ENCODE data around the gene THSD4.
"Not testable (repeated sequence)": the region's sequence is repeated elsewhere in the genome, so short reads cannot be mapped to it uniquely, and the experiment has no call there.

The THSD4 gene

DNA sequence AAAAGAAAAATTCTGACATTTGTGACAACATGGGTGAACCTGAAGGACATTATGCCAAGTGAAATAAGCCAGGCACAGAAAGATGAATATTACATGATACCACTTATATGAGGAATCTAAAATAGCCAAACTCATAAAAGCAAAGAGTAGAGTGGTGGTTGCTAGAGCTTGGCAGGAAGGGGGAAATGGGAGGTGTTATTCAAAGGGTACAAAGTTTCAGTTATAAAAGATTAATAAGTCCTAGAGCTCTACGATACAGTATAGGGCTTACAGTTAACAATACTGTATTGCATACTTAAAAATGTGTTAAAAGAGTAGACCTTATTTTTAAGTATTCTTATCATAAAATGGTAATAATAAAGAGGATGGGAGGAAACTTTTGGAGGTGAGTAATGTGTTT, 583.5 kb downstream of the THSD4 start:
- no peak for DNase-seq (ENCODE audit: low read depth in 1 of 2, low spot score in 1 of 2)

GRCh38 chr15:71699977-71700376, 584.7 kb downstream of the THSD4 start:
- DNase-seq (ENCODE audit: low read depth in 1 of 2, low spot score in 1 of 2), result no peak

GRCh38 chr15:71701808-71702207, 586.5 kb downstream of the THSD4 start:
- no peak for DNase-seq (ENCODE audit: low read depth in 1 of 2, low spot score in 1 of 2)

GRCh38 chr15:71702496-71702895, 587.2 kb downstream of the THSD4 start:
- DNase-seq (ENCODE audit: low read depth in 1 of 2, low spot score in 1 of 2), result no peak

- DNase-seq (ENCODE audit: low read depth in 1 of 2, low spot score in 1 of 2), result no peak
These were observed 589.9 kb downstream of the THSD4 start for GRCh38 chr15:71705151-71705550.

DNA sequence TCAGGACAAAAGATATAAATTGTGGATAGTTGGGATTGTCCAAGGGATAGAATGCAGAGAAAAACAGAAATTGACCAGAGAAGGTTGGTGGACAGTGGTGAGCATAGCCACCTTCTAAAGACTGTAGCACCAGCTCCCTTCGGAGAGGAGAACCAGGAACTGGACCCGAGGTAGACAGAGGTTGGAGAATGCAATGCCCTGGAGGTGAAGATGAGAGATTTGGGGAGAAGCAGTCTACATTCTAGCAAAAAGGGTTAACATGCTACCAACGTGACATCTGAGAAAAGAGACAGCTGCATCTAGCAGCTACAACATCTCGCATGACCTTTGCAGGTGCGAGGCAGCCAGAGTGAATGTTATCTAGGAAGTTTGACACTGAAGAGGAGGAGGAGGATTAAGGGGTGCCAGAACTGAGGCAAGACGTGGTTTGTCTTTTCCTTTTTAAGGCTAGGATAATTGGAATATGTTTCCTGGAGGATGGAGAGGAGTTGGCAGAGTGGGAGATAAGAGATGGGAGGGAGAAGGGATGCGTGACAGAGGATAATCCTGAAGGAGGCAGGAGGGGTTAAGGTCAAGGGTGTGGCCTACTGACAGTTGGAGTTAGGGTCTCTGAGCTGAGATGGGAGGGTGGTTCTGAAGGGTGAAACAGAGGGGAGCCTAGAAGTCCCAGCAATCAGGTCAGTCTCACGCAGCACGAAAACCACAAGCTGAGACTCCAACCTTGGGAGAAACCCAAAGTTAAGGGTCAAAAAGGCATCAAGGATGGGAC, 591.4 kb downstream of the THSD4 start:
- no peak for DNase-seq (ENCODE audit: low read depth in 1 of 2, low spot score in 1 of 2)

DNA sequence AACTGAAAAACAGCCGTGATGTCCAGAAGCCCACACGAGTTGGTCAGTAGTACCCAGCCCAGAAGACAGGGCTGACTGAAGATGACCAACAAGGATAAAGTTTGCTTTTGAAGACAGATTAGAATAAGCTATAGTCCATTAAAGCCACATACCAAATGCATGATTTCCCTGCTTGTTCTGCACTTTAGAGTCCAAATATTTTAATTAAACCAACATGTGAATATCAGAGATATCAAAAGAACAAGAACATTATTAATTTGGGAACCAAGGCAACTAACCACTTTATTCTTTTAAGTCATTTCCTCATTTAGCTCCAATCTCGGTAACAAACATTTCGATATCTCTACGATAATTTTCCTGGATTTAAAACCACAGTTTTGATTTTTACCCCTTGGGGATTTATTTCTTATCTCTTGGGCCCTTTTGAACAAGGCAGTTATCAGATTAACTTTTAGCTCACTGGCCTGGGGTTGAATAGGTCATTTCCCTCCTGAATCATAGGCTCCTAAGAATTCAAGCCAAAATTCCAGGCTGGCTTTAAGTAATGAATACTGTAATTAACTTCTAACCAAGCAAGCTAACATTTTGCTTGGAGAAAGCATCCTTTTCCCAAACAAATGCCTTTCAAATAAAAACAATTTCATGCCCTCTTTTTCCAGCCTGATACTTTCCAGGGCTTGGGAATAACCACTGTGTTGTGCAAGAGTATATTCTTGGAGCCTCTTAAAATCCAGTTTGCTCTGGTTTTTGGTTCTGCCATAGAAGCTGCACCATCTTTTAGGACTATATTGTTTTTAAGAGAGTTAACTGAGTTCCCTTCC, 592.2 kb downstream of the THSD4 start:
- DNase-seq (ENCODE audit: low read depth in 1 of 2, low spot score in 1 of 2), result no peak

GRCh38 chr15:71708051-71708429, 592.8 kb downstream of the THSD4 start:
- no peak for DNase-seq (ENCODE audit: low read depth in 1 of 2, low spot score in 1 of 2)

- no peak for DNase-seq (ENCODE audit: low read depth in 1 of 2, low spot score in 1 of 2)
These were observed 593.5 kb downstream of the THSD4 start for GRCh38 chr15:71708741-71709140.

GRCh38 chr15:71709808-71710418, 594.6 kb downstream of the THSD4 start:
- no peak for DNase-seq (ENCODE audit: low read depth in 1 of 2, low spot score in 1 of 2)

GRCh38 chr15:71712182-71712581, 596.9 kb downstream of the THSD4 start:
- no peak for DNase-seq (ENCODE audit: low read depth in 1 of 2, low spot score in 1 of 2)

- no peak for DNase-seq (ENCODE audit: low read depth in 1 of 2, low spot score in 1 of 2)
These were observed 598.0 kb downstream of the THSD4 start for GRCh38 chr15:71713191-71713809.

- DNase-seq (ENCODE audit: low read depth in 1 of 2, low spot score in 1 of 2), result no peak
These were observed 600.6 kb downstream of the THSD4 start for GRCh38 chr15:71715914-71716313.

DNA sequence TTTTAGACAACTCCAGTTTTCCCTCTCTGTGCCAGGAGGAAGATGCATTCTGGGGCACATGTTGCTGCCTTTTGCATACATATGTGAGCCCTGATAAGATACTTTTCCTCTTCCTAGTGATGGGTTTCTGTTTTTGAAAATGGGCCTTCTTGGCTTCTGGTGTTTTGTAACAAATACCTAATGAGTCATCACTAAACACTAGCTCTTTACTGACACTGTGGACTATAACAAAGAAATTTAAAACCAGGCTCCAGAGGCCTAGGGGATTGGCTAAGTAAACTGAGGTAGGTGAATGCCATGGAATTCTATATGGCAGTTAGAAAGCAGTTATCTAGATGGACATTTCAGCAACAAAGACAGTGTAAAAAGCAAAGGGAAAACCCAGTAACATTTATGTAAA, 601.7 kb downstream of the THSD4 start:
- no peak for DNase-seq (ENCODE audit: low read depth in 1 of 2, low spot score in 1 of 2)

GRCh38 chr15:71718116-71718910, 603.0 kb downstream of the THSD4 start:
- no peak for DNase-seq (ENCODE audit: low read depth in 1 of 2, low spot score in 1 of 2)

GRCh38 chr15:71723344-71723743, 608.1 kb downstream of the THSD4 start:
- DNase-seq (ENCODE audit: low read depth in 1 of 2, low spot score in 1 of 2), result no peak

DNA sequence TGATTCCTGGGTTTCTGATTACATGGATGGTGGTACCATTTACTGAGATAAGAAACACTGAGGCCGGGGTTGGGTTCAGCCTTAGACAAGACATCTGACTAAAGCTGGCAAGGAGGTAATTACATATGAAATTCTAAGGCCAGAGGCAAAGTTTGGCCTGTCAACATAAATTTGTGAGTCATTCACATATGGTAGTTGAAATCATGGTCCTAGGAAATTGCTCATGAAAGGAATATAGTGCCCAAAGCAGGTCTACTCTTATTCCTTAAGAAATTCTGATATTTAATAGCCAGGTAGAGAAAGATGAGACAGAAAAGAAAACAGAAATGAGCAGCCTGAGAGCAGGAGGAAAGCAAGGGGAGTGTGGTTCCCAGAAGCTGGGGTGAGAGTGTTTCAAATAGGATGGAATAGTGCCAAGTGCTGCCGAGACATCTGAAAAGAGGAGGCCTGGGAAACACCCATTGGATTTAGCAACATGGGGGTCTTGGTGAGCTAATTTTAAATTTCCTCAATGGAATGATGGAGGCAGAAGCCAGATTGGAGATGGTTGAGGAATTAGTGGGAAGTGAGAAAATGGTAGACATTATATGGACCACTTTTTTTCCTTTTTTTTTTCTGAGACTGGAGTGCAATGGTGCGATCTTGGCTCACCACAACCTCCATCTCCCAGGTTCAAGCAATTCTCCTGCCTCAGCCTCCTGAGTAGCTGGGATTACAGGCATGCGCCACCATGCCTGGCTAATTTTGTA, 610.1 kb downstream of the THSD4 start:
- DNase-seq (ENCODE audit: low read depth in 1 of 2, low spot score in 1 of 2), result not testable (repeated sequence)

- no peak for DNase-seq (ENCODE audit: low read depth in 1 of 2, low spot score in 1 of 2)
These were observed 613.6 kb downstream of the THSD4 start for GRCh38 chr15:71728881-71729280.

GRCh38 chr15:71729319-71729718, 614.0 kb downstream of the THSD4 start:
- DNase-seq (ENCODE audit: low read depth in 1 of 2, low spot score in 1 of 2), result no peak

Data from activated CD4-positive, alpha-beta T cell treated with anti-CD3 and anti-CD28 coated beads, Interleukin-2, amount 50 U/mL, for 24 hours (primary cell).